GM19438 (cell line): ENCODE data around the gene TMEM117.
A peak's percentile ranks its signal among the peaks of the same experiment; 100 is the strongest.

Experiments used
- ATAC-seq: cut with Tn5 transposase; IDR thresholded peaks from one replicate; pipeline ENCODE4 v1.9.1; 2021; ENCODE audit warnings: low read depth; ENCODE audit not compliant: unreplicated experiment

The TMEM117 gene

GRCh38 chr12:43835656-43836474, at the start of gene TMEM117:
Gene TMEM117 (plus strand): TSS chr12:43836081.
- peak; percentile 76 for ATAC-seq

GRCh38 chr12:43786899-43787693, 48.8 kb upstream of the TMEM117 start:
- ATAC-seq, result no peak

GRCh38 chr12:43789941-43790340, 45.9 kb upstream of the TMEM117 start:
- no peak for ATAC-seq

- no peak for ATAC-seq
These were observed 40.1 kb upstream of the TMEM117 start for GRCh38 chr12:43795716-43796280.

- no peak for ATAC-seq
These were observed 38.2 kb upstream of the TMEM117 start for GRCh38 chr12:43797561-43798217.

GRCh38 chr12:43805149-43805859, 30.6 kb upstream of the TMEM117 start:
- ATAC-seq, result no peak

- ATAC-seq, result peak; percentile 93
These were observed 29.8 kb upstream of the TMEM117 start, which contains the start of gene TWF1 for GRCh38 chr12:43805860-43806736. Gene TWF1 (minus strand): TSS chr12:43806317. CDS start chr12:43806245, 72 bp downstream.

- no peak for ATAC-seq
These were observed 29.2 kb upstream of the TMEM117 start for GRCh38 chr12:43806737-43807072.

GRCh38 chr12:43807386-43807785, 28.5 kb upstream of the TMEM117 start:
- ATAC-seq, result no peak

- ATAC-seq, result no peak
These were observed 23.8 kb upstream of the TMEM117 start for GRCh38 chr12:43812057-43812456.

- no peak for ATAC-seq
These were observed 23.0 kb upstream of the TMEM117 start for GRCh38 chr12:43812926-43813325.

GRCh38 chr12:43815416-43815815, 20.5 kb upstream of the TMEM117 start:
- no peak for ATAC-seq

GRCh38 chr12:43816168-43816567, 19.7 kb upstream of the TMEM117 start:
- no peak for ATAC-seq

GRCh38 chr12:43824207-43824775, 11.6 kb upstream of the TMEM117 start:
- no peak for ATAC-seq

- no peak for ATAC-seq
These were observed 9.2 kb upstream of the TMEM117 start for GRCh38 chr12:43826681-43827080.

- no peak for ATAC-seq
These were observed 8.8 kb upstream of the TMEM117 start for GRCh38 chr12:43827093-43827492.

- no peak for ATAC-seq
These were observed 3.3 kb upstream of the TMEM117 start for GRCh38 chr12:43832463-43833168.

GRCh38 chr12:43835264-43835655, 621 bp upstream of the TMEM117 start:
- ATAC-seq, result peak; percentile 19
